ENCODE results near the gene ALKBH3.

The ALKBH3 gene

DNA sequence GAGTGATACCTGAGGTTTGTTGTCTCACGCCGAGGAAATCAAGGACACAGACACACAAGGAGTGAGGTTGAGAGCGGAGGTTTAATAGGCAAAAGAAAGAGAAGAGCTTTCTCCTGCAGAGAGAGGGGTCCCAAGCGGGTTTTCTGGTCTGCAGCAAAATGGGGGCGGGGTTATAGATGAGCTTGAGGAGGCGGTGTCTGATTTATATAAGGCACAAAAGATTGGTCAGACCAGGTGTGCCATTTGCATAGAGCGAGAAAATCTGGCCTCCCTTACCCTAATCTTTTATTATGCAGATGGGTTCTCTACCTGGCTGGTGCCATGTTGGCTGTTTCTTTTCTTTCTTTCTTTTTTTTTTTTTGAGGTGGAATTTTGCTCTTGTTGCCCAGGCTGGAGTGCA lies 73.6 kb downstream of the ALKBH3 start:
- H3K27ac ChIP-seq: no peak overlapping the region
- TF ChIP-seq ZFX (IDR thresholded peaks at IDR 0.05; ENCODE audit: borderline replicate concordance) (no peak), CTCF (IDR thresholded peaks at IDR 0.05) (no peak)

DNA sequence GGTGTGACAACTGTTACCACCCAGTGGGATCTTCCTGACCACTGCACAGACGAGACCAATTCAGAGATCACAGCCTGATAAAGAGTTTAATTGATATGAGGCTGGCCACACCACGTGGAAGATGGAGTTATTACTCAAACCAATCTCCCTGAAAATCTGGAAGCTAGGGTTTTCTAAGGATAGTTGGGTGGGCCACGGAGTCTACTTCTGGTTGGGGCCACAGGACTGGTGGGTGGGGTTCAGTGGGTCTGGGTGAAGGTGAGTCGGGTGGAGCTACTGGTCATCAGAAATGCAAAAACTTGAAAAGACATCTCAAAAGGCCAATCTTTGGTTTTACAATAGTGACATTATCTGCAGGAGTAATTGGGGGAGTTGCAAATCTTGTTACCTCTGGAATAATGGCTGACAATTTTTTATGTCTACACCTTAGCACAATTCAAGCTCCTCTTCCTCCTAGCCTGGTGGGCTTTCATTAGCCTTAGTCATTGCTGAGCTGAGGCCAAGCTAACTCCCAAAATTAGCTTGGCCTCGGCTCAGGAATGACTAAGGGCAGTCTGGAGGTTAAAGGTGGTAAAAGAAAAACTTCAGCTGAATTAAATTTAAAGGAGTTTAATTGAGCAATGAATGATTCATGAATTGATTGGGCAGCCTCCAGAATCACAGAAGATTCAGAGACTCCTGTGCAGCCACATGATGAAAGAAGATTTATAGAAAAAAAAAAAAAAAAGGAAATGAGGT lies 74.9 kb downstream of the ALKBH3 start:
- TF ChIP-seq ZFX (IDR thresholded peaks at IDR 0.05; ENCODE audit: borderline replicate concordance): no peak
- H3K27ac ChIP-seq: no peak overlapping the region

- no peak overlapping the region for H3K27ac ChIP-seq
- TF ChIP-seq CTCF (IDR thresholded peaks at IDR 0.05): no peak
- TF ChIP-seq ZFX (IDR thresholded peaks at IDR 0.05; ENCODE audit: borderline replicate concordance): no peak
These were observed 76.9 kb downstream of the ALKBH3 start for GRCh38 chr11:43957571-43957970.

DNA sequence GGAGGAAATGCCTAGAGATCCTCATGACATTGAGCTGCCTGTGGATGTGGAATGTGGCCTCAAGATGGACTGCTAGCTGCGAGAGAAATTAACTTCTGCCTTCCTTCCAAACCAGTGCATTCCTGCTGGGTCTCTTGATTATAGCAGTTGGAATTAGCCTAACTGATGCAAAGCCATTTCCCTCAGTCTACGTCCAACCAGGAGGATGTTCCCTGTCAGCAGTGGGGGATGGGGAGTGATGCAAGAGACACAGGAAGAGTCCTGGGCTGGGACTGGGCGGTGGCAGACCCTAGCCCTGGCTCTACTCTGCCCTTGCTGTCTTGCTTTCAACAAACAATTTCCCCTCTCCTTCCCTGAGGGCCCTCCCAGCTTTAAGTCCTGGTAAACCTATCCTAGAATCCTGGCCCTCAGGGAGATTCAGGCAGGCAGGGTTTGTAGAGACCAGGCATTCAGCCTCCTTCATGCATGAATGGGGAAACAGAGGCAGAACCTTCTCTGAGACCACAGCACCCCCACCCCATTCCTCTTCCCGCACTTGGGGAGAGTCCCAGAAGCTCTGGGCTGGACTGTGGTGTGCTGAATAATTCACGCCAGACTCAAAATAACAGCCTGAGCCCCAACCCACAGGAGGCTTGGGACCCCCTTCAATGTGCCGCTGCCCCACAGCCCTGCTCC lies 78.8 kb downstream of the ALKBH3 start:
- no peak for TF ChIP-seq ZFX (IDR thresholded peaks at IDR 0.05; ENCODE audit: borderline replicate concordance)
- TF ChIP-seq CTCF (IDR thresholded peaks at IDR 0.05): no peak
- H3K27ac ChIP-seq: no peak overlapping the region

DNA sequence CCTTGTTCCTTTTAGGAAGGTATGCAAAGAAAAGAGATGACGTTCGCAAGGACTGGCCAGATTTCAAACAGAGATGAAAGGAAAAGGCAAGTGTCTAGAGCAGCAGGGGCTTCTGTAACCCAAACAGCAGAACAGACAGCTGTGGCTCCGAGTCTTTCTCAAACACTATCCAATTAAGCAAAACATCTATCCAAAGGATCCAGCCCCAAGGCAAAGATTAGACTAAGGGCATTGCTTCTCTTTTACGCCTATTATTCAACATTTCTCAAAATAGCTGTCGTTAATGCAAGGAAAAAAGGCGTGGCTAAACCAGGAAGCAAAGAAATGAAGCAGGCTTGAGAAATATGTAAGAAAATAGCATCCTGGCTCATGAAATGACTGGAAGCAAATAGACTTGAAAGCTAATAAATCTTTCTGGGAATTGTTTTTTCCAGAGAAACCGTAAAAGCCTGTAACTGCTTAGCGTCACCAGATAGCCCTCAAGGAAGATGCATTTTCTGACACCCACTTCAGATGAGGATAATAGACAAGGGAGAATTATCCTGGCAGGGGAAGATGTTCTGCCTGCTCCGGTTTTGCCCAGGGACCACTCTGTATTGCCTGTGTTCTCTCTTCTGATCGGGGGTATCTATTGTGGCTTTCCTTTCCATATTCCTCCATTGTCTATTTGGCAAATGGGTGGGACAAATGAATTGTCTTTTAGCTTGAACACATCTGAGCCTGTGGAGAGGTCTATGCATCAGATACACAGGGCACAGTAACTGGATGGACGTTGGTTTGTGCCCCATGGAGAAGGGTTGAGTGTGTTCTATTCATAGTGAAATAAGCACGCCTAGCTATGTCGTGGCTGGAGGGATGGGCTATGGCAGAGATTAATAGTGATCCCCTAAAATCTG lies 82.0 kb downstream of the ALKBH3 start:
- TF ChIP-seq CTCF (IDR thresholded peaks at IDR 0.05) (no peak), ZFX (IDR thresholded peaks at IDR 0.05; ENCODE audit: borderline replicate concordance) (no peak)

DNA sequence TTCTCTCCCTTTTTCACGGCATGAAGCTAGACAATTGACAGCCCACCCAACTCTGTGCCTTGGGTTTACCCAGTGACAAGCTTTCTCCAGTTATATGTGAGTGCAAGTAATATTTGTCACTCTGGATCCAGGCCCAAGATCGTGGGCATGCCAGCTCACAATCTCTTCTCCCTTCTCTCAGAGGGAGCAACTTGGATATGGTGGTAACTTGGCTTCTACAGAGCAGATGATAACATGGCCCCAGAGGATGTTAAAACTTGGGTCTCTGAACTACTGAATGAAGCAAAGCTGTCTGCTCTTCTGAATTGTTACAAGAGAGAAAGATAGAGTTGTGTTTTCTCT lies 82.6 kb downstream of the ALKBH3 start:
- TF ChIP-seq ZFX (IDR thresholded peaks at IDR 0.05; ENCODE audit: borderline replicate concordance): no peak
- no peak for TF ChIP-seq CTCF (IDR thresholded peaks at IDR 0.05)
- no peak overlapping the region for H3K27ac ChIP-seq

More for the DNA sequence above, 82.0 kb downstream of the ALKBH3 start:
- H3K27ac ChIP-seq: no peak overlapping the region

DNA sequence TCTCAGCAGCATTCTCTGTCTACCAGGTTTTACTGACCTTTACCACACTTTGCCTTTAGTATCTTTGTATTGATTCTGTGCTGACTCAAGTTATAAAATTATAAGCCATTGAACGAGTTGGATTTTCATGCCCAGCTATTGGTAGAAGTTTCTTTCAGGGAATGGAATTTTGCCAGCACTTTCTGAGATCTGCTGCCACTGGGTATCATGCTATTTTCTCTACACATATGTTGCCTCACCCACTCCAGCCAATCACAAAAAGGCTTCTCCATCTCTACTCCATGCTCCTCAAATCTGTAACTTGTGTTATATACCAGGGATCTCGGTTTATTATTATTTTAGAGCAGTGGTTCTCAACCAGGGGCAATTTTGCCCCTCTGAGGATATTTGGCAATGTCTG lies 87.0 kb downstream of the ALKBH3 start:
- TF ChIP-seq ZFX (IDR thresholded peaks at IDR 0.05; ENCODE audit: borderline replicate concordance): no peak
- no peak overlapping the region for H3K27ac ChIP-seq

DNA sequence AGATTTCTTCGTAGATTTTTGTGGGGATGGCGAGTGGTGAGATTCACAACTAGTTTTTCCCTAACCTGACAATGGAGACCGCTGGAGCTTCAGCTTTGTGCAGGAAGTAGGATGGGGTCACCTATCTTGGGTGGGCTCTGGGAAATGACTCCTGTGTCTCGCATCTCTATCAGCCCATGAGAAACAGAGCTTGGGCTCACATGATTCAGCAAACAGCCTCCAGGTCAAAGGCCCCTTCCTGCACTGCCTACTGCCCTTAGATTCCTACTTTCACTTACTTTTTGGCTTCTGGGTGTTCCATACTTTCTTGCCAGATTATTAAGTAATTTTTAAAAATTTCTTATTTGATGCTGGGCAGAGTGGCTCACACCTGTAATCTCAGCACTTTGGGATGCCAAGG lies 88.1 kb downstream of the ALKBH3 start:
- TF ChIP-seq ZFX (IDR thresholded peaks at IDR 0.05; ENCODE audit: borderline replicate concordance): no peak
- TF ChIP-seq CTCF (IDR thresholded peaks at IDR 0.05): no peak
- no peak overlapping the region for H3K27ac ChIP-seq

Data from 22Rv1 (cell line).